HepG2 (cell line): Measurements from ENCODE around the gene NFKB1. TPM values are rescaled to one million over a fixed set of nuclear protein-coding genes. Genes with fewer than 3 reads are reported as not detected.
A peak's percentile ranks its signal among the peaks of the same experiment; 100 is the strongest.

ENCODE experiments used
- ATAC-seq: fragments of 200-7000 bp; cut with Tn5 transposase; 3 replicates; pipeline ENCODE4 v1.9.1; 2020; ENCODE audit warnings: mild to moderate bottlenecking, moderate library complexity
- BruUV-seq: library from RNA; stranded (reverse); fragments of 400-500 nt; replicated peaks from 2 replicates; lab custom pipeline; 2021; lab: Mats Ljungman, UMichigan
- CTCF ChIA-PET: fragments of 300-600 bp; formaldehyde crosslinking; extraction: SDS; loops from one replicate; lab custom pipeline; 2021; ENCODE audit warnings: low total read pairs, inconsistent platforms, low intra/inter-chr PET ratio; lab: Yijun Ruan, JAX
- POLR2A ChIA-PET: fragments of 350-600 bp; sonication (Branson Sonifier 250); formaldehyde crosslinking; loops from one replicate; lab custom pipeline; 2020; ENCODE audit warnings: antibody characterized with exemption, inconsistent platforms; lab: Yijun Ruan, JAX
- DNase-seq: peaks from one replicate; pipeline ENCODE4 v3.0.0-alpha.2; 2015; ENCODE audit warnings: low spot score
- FAIRE-seq: peaks from 3 replicates; lab custom pipeline; 2011; peaks lifted over from hg19 to GRCh38; lab: Jason Lieb, UNC
- H2AFZ ChIP-seq: one replicate; pipeline ENCODE4 v1.6.1; 2011; ENCODE audit warnings: low read length, inconsistent platforms
- H3K27ac ChIP-seq: fragments of 300-600 bp; 3 replicates; pipeline ENCODE4 v1.8.0; 2011; ENCODE audit warnings: mixed run types, mild to moderate bottlenecking, mixed read lengths, low read length, inconsistent platforms; ENCODE audit not compliant: insufficient read depth; ENCODE audit errors: extremely low read length
- H3K27me3 ChIP-seq, 2 experiments: fragments of 200-600 bp in 1 of 2; 2 replicates in 1 of 2; 3 replicates in 1 of 2; pipeline versions ENCODE4 v1.6.0 to v1.8.0; 2011; ENCODE audit warnings: low read length in 2 of 2, mild to moderate bottlenecking in 2 of 2, moderate library complexity in 2 of 2, inconsistent platforms in 1 of 2; ENCODE audit not compliant: insufficient read depth in 2 of 2, control insufficient read depth in 1 of 2
- H3K36me3 ChIP-seq, 2 experiments: fragments of 200-600 bp in 1 of 2; replicated peaks in 1 of 2; 2 replicates in 1 of 2; 3 replicates in 1 of 2; pipeline versions ENCODE4 v1.5.1 to v1.8.0; 2011; ENCODE audit warnings: low read length in 2 of 2, inconsistent platforms in 1 of 2; ENCODE audit not compliant: insufficient read depth in 2 of 2, control insufficient read depth in 1 of 2
- H3K4me1 ChIP-seq: 2 replicates; pipeline ENCODE4 v1.5.1; 2012; ENCODE audit warnings: low read length, inconsistent platforms; ENCODE audit not compliant: insufficient read depth
- H3K4me2 ChIP-seq: 2 replicates; pipeline ENCODE4 v1.6.0; 2011; ENCODE audit warnings: low read depth, low read length, inconsistent platforms
- H3K4me3 ChIP-seq, 3 experiments: fragments of 200-600 bp in 1 of 3; sonication (generic), shearing (Covaris generic) in 1 of 3; replicated peaks in 1 of 3; 2 replicates each; pipeline ENCODE4 v1.5.1; 2011 to 2016; ENCODE audit warnings: low read length in 3 of 3, inconsistent platforms in 2 of 3, low read depth in 2 of 3, mild to moderate bottlenecking in 2 of 3, control low read depth in 1 of 3, mixed read lengths in 1 of 3; ENCODE audit not compliant: insufficient read depth in 1 of 3
- H3K79me2 ChIP-seq: one replicate; pipeline ENCODE4 v1.6.1; 2011; ENCODE audit warnings: low read length, inconsistent platforms; ENCODE audit not compliant: insufficient read depth
- H3K9ac ChIP-seq: 2 replicates; pipeline ENCODE4 v1.6.0; 2011; ENCODE audit warnings: mild to moderate bottlenecking, low read depth, low read length, inconsistent platforms; ENCODE audit not compliant: insufficient read depth
- H3K9me3 ChIP-seq: 2 replicates; pipeline ENCODE4 v1.5.1; 2012; ENCODE audit warnings: mild to moderate bottlenecking, low read length
- H4K20me1 ChIP-seq: 2 replicates; pipeline ENCODE4 v1.6.0; 2011; ENCODE audit warnings: inconsistent platforms, mild to moderate bottlenecking, low read length, moderate library complexity; ENCODE audit not compliant: insufficient read depth
- ARNT2 ChIP-seq: sonication (generic); formaldehyde crosslinking; IDR thresholded peaks from 2 replicates; pipeline ENCODE4 v1.8.0; 2022; ENCODE audit warnings: mild to moderate bottlenecking, low read depth, missing genetic modification reagents, moderate library complexity
- BCLAF1 ChIP-seq: fragments of 450-650 bp; IDR thresholded peaks from 2 replicates; pipeline ENCODE4 v1.6.1; 2017; ENCODE audit warnings: mild to moderate bottlenecking
- DNMT1 ChIP-seq: sonication (generic); formaldehyde crosslinking; IDR thresholded peaks from 2 replicates; pipeline ENCODE4 v1.5.1; 2020; ENCODE audit warnings: mild to moderate bottlenecking, missing genetic modification reagents
- GATAD2A ChIP-seq: IDR thresholded peaks from 2 replicates; pipeline ENCODE4 v1.6.1; 2016
- HDAC1 ChIP-seq: sonication (generic); formaldehyde crosslinking; IDR thresholded peaks from 2 replicates; pipeline ENCODE4 v1.5.1; 2020; ENCODE audit warnings: mild to moderate bottlenecking, missing genetic modification reagents
- HNF1B ChIP-seq: sonication (generic); formaldehyde crosslinking; IDR thresholded peaks from 2 replicates; pipeline ENCODE4 v1.5.1; 2020; ENCODE audit warnings: mild to moderate bottlenecking, moderate library complexity, missing genetic modification reagents
- MIXL1 ChIP-seq: IDR thresholded peaks from 2 replicates; pipeline ENCODE4 v1.6.1; 2016
- MTF2 ChIP-seq: sonication (generic); formaldehyde crosslinking; IDR thresholded peaks from 2 replicates; pipeline ENCODE4 v1.5.0; 2020; ENCODE audit warnings: missing genetic modification reagents, borderline replicate concordance
- NONO ChIP-seq, 2 experiments: fragments of 450-650 bp in 1 of 2; sonication (generic) in 1 of 2; formaldehyde crosslinking in 1 of 2; IDR thresholded peaks in 1 of 2; conservative IDR thresholded peaks in 1 of 2; 2 replicates each; pipeline versions ENCODE4 v1.6.1 to v1.8.0; 2017 to 2022; ENCODE audit warnings: mild to moderate bottlenecking in 1 of 2, missing genetic modification reagents in 1 of 2, moderate library complexity in 1 of 2
- SIX4 ChIP-seq: sonication (generic); formaldehyde crosslinking; IDR thresholded peaks from 2 replicates; pipeline ENCODE4 v1.4.0; 2020; ENCODE audit warnings: missing genetic modification reagents
- ZSCAN30 ChIP-seq: sonication (generic); formaldehyde crosslinking; IDR thresholded peaks from 2 replicates; pipeline ENCODE4 v1.5.0; 2020; ENCODE audit warnings: mild to moderate bottlenecking, missing genetic modification reagents
- WGBS: methylation state at CpG from one replicate; pipeline ENCODE4 v1.1.6; 2017; ENCODE audit warnings: low lambda C conversion rate; 5-methylcytosine and 5-hydroxymethylcytosine counted together
- in situ Hi-C: cut with HindIII; loops from 2 replicates; pipeline ENCODE4 v1.10.0; 2017; ENCODE audit warnings: low pct_unique_long_range_greater_than_20kb; ENCODE audit not compliant: extremely low pct_ligation_motif_present
- intact Hi-C: fragments of 100-400 bp; cut with micrococcal nuclease; formaldehyde crosslinking; loops from one replicate; pipeline ENCODE4 v1.10.0; 2022; ENCODE audit not compliant: unreplicated experiment
- polyA plus RNA-seq, 8 experiments: library from polyadenylated mRNA; depleted of rRNA in 3 of 8; stranded (reverse) in 7 of 8; unstranded in 1 of 8; fragments of >200 nt; fragmentation: Illumina TruSeq in 4 of 8; extraction: Trizol in 4 of 8; gene quantifications; 2 replicates each; pipeline versions ENCODE4 v1.2.1 to v1.2.3, GENCODE V29; 2011 to 2016; ENCODE audit warnings: low read depth in 4 of 8, missing spikeins in 1 of 8, mixed read lengths in 1 of 8; ENCODE audit not compliant: insufficient read depth in 1 of 8
- total RNA-seq, 5 experiments: library from RNA; depleted of rRNA; stranded (reverse); fragments of >200 nt; fragmentation: Illumina TruSeq; extraction: Trizol; gene quantifications; 2 replicates each; pipeline ENCODE4 v1.2.3, GENCODE V29; 2016; ENCODE audit warnings: low read depth in 1 of 5
- TF ChIP-seq, protein P1 (sequence below): sonication (generic); formaldehyde crosslinking; IDR thresholded peaks from 2 replicates; pipeline ENCODE4 v1.8.0; 2022; ENCODE audit warnings: mild to moderate bottlenecking, missing genetic modification reagents, borderline replicate concordance

Gene NFKB1
- total and polyA plus RNA-seq, 2 of the 13 experiments (the other 11 are each of a cell fraction or from before 2014, with no cell fraction given), result 15.4 to 31.6 TPM

- Histone ChIP-seq H3K4me1 (peaks cover 37% of the 10 kb centered on the region), H3K36me3 (no peaks in the 10 kb centered on the region), H3K27ac (peak overlapping the region; percentile 97), H2AFZ (no peak overlapping the region), H3K4me2 (peak overlapping the region; percentile 75), H3K27me3 (no peaks in the 10 kb centered on the region), H3K9me3 (no peaks in the 10 kb centered on the region), H3K79me2 (peaks cover 55% of the 10 kb centered on the region), H4K20me1 (no peaks in the 10 kb centered on the region), H3K9ac (peak overlapping the region; percentile 96), H3K4me3 (peak overlapping the region; percentile 85 to 94 (median 92))
- DNase-seq (no peak), ATAC-seq (no peak), FAIRE-seq (no peak)
- in situ Hi-C loops (no loop called here), intact Hi-C loops (loop anchor here (5.0 kb wide), 4 partner anchors 75 to 515 kb away; partner anchors contain the start of genes SLC9B1 and UBE2D3)
- no peak for TF ChIP-seq DNMT1
- 0 out of 2 replicates have a peak, but pooled peaks have one; percentile 11 for TF ChIP-seq ZSCAN30 (CRISPR knock-in tag)
- ChIA-PET CTCF (no interaction called here), POLR2A (interaction anchor here (3.0 kb wide), 1 partner anchor 24 kb away, joined by 23 read pairs; no protein-coding TSS in a partner anchor)
- no TSS peak for BruUV-seq
- 0% methylated on average over 1 of the region's 1 CpG for WGBS
These were observed 1.3 kb downstream of the NFKB1 start for GRCh38 chr4:102502543-102502818.

DNA sequence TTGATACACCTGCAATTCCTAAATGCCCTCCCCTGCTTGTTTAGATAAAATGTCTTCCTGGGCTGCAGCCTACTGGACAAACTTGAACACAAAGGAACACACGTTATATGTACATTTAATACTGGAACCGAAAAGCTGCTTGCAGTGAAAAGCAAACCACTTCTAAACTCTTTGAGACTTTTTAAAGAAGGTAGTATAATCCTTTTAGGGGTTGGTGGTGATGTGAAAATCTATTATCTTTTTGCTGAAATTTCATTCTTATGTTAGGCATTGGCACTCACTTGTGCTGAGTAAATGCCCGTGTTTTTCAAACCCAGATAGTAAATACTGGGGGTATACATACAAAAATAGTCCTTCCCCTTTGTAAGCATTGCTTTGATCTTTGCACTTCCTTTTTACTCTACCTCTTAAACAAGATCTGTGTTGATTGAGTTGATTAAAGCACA is 2.2 kb downstream of the NFKB1 start:
- 0% methylated on average over 3 of the region's 3 CpGs for WGBS
- Histone ChIP-seq H3K27ac (peak overlapping the region; percentile 97), H3K27me3 (no peaks in the 10 kb centered on the region), H3K4me1 (peaks cover 37% of the 10 kb centered on the region), H3K4me2 (peak overlapping the region; percentile 75), H3K79me2 (peaks cover 61% of the 10 kb centered on the region), H3K36me3 (no peaks in the 10 kb centered on the region), H3K9ac (peak overlapping the region; percentile 96), H4K20me1 (no peaks in the 10 kb centered on the region), H2AFZ (peak overlapping the region; percentile 9), H3K9me3 (no peaks in the 10 kb centered on the region), H3K4me3 (peak overlapping the region; percentile 85 to 94 (median 92); a peak in 5 of 6 replicates)
- intact Hi-C loops (loop anchor here (5.0 kb wide), 4 partner anchors 74 to 514 kb away; partner anchors contain the start of genes SLC9B1 and UBE2D3), in situ Hi-C loops (no loop called here)
- DNase-seq, result peak; percentile 24
- FAIRE-seq, result no peak
- ChIA-PET POLR2A (interaction anchor here (1.1 kb wide), 2 partner anchors 61 to 117 kb away, joined by 3 read pairs; no protein-coding TSS in a partner anchor), CTCF (no interaction called here)
- BruUV-seq, result no TSS peak
- no peak for ATAC-seq
- TF ChIP-seq NONO (IDR thresholded peaks at IDR 0.05) (no peak), NONO (CRISPR knock-in tag; conservative IDR thresholded peaks at IDR 0.05) (no peak; the same call in 1 of the 2 replicates), HDAC1 (CRISPR knock-in tag) (0 out of 2 replicates have a peak, but pooled peaks have one; percentile 30), BCLAF1 (no peak), MTF2 (CRISPR knock-in tag) (no peak), ARNT2 (CRISPR knock-in tag) (no peak), GATAD2A (CRISPR knock-in tag) (0 out of 2 replicates have a peak, but pooled peaks have one; percentile 7), HNF1B (CRISPR knock-in tag) (no peak), MIXL1 (CRISPR knock-in tag) (0 out of 2 replicates have a peak, but pooled peaks have one; percentile 53), SIX4 (CRISPR knock-in tag) (no peak)
- TF ChIP-seq, protein P1, sequence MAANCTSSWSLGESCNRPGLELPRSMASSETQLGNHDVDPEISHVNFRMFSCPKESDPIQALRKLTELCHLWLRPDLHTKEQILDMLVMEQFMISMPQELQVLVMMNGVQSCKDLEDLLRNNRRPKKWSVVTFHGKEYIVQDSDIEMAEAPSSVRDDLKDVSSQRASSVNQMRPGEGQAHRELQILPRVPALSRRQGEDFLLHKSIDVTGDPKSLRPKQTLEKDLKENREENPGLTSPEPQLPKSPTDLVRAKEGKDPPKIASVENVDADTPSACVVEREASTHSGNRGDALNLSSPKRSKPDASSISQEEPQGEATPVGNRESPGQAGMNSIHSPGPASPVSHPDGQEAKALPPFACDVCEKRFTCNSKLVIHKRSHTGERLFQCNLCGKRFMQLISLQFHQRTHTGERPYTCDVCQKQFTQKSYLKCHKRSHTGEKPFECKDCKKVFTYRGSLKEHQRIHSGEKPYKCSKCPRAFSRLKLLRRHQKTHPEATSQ (CRISPR knock-in tag), result no peak
